Stimulated activated CD8-positive, alpha-beta memory T cell treated with anti-CD3 and anti-CD28 coated beads, Interleukin-12 subunit alpha, Interleukin-12 subunit beta, amount 100 ng/mL, for 4 hours (primary cell): ENCODE results near the gene HMGN1.
A peak's percentile ranks its signal among the peaks of the same experiment; 100 is the strongest.

Experiments
- DNase-seq: peaks from one replicate; pipeline ENCODE4 v3.0.0-alpha.2; 2020; ENCODE audit warnings: low read depth

The HMGN1 gene

DNA sequence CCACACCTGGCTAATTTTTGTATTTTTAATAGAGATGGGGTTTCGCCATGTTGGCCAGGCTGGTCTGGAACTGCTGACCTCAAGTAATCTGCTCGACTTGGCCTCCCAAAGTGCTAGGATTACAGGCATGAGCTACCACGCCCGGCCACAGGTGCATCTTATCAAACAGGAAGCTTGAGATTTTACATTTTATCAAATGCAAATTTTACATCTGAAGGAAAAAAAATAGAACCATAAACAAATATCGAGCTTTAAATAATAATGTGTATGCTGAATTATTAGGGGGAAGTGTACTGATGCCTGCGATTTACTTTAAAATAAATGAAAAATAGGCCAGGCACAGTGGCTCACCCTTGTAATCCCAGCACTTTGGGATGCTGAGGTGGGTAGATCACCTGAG, 18.9 kb downstream of the HMGN1 start:
- DNase-seq: no peak

DNA sequence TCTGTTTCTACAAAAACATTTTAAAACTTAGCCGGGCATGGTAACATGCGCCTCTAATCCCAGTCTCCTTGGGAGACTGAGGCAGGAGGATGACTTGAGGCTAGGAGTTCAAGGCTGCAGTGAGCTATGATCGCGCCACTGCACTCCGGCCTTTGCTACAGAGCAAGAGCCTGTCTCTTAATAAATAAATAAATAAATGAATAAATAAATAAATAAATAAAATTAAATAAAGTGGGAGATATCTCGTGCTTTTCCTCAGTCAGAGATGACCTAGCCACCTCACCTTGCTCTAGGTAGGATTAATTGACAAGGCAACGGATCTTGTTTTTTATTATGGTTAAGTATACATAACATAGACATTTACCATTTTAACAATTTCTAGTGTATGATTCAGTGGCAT, 21.2 kb downstream of the HMGN1 start:
- no peak for DNase-seq

DNA sequence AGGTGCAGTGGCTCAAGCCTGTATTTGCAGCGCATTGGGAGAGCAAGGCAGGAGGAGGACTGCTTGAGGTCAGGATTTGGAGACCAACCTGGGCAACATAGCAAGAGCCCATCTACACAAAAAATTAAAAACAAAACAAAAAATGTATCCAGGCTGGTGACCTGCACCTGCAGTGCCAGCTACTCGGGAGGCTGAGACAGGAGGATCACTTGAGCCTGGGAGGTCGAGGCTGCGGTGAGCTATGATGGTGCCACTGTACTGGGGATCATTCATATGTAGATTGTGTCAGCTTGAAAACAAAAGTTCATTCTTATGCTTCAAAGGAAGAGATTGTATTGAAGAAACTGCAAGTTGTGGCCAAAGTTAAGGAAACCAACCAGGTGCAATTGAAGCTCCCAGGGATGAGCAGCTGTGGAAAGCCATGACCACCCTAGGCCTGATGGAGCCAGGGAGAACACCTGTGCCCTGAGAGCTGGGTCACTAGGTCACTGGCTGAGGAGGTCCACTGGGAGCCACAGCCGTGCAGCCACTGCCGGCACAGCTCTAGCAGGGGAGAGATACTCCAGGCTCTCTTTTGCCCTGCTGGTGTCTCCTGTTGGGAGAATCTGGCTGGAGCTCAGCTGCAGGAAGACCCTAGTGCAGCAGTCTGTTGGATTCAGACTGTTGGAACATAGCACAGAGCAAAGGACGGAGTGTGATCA, 22.1 kb downstream of the HMGN1 start:
- no peak for DNase-seq

DNA sequence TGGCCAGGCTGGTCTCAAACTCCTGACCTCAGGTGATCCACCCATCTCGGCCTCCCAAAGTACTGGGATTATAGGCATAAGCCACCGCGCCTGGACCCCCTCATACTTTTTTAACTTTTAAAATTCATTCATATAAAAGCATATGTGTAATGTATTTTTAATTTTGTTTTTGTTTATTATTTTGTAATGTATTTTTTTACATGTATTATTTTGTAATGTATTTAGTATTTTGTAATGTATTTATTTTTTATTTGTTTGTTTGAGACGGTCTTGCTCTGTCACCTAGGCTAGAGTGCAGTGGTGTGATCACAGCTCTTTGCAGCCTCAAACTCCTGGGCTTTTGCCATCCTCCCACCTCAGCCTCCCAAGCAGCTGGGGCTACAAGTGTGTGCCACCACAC, 23.4 kb downstream of the HMGN1 start:
- no peak for DNase-seq

DNA sequence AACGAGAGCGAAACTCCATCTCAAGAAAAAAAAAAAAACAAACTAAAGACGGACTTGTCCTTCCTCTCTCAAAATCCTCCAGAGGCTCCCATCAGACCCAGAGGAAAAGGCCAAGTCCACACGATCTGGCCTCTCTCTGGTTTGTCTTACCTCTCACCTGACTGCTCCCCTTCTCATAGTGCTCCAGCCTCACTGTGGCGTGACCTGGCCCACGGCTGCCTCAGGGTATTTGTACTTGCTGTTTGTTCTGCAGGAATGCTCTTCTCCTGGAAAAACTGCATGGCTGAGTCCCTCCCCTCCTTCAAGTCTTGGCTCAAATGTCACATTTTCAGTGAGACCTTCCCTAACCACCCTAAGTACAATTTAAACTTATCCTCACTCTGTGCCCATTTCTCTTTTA, 27.5 kb downstream of the HMGN1 start:
- DNase-seq: no peak

DNA sequence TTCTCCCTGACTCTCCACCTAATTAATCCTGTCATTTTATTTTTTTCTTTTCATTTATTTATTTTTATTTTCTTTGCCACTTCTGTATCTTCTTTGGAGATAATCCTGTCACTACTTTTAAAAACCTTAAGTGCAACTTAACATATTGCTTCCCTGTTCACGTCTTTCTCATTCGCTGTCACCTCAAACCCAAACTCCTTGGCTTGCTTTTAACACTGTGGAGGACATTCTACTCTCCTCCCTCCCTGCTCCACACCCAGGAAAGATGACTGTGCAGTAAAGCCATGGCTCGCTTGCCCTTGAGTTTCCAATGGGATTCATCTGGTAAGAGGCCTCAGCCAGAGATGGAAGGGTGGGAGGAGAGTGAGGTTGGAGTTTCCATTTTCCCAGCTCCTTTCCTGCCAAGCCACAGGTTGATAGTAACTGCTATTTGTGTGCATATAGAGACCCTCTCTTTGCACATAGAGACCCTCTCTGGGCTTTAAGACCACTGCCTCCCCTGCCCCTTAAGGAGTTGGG, 29.0 kb downstream of the HMGN1 start:
- no peak for DNase-seq

DNA sequence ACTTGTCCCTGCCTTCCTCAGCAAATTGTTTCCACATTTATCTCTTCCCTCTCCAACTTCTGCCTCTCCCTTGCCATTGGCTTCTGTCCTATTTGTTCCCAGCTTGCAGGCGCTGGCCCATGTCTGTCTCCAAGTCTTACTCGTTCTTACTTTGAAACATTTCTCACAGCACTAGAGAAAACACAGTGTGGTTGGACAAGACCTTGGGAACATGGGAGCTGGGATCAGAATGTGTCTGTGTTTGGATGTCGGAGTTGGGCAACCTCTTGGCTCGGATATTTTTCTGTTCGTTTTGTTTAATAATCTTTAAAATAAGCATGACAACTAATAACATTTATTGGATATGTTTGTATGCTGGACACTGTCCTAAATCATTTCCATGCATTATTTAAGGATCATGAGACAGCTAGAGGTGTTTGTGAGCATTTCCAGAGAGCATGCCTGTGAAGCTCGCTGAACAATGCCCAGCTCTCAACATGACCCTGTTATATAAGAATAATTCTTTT, 29.6 kb downstream of the HMGN1 start:
- no peak for DNase-seq

DNA sequence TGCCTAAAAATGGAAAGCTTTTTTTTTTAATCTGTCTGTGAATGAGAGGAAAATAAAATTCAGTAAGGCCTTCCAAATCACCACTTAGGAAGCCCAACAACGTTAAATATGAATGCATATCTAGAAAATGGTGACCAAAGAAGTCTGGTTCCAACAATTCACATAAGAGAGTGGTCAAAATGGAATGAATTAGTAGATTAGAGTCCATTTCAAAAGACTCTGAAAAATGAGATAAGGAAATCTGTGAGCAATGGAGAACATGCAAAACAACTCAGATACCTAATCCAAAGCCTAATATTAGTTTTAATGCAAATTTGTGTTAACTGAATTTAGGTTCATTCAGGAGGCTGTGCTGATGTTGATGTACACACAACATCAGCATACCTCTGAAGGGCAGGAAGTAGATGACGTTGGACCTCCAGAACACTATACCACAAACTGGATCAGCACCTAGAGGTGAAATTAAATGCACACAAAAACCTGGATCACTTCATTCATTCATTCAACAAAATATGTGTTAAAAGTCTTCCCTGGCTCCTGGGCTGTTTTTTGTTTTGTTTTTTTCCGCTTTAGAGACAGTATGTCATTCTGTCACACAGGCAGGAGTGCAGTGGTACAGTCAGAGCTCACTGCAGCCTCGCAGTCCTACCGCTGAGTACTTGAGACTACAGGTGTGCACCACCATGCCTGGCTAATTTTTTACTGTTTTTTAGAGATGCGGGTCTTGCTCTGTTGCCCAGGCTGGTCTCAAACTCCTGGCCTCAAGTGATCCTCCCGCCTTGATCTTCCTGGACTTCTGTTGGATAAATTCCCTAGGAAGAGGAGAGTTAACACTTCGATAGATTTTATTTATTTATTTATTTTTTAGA, 30.6 kb downstream of the HMGN1 start:
- DNase-seq: no peak

DNA sequence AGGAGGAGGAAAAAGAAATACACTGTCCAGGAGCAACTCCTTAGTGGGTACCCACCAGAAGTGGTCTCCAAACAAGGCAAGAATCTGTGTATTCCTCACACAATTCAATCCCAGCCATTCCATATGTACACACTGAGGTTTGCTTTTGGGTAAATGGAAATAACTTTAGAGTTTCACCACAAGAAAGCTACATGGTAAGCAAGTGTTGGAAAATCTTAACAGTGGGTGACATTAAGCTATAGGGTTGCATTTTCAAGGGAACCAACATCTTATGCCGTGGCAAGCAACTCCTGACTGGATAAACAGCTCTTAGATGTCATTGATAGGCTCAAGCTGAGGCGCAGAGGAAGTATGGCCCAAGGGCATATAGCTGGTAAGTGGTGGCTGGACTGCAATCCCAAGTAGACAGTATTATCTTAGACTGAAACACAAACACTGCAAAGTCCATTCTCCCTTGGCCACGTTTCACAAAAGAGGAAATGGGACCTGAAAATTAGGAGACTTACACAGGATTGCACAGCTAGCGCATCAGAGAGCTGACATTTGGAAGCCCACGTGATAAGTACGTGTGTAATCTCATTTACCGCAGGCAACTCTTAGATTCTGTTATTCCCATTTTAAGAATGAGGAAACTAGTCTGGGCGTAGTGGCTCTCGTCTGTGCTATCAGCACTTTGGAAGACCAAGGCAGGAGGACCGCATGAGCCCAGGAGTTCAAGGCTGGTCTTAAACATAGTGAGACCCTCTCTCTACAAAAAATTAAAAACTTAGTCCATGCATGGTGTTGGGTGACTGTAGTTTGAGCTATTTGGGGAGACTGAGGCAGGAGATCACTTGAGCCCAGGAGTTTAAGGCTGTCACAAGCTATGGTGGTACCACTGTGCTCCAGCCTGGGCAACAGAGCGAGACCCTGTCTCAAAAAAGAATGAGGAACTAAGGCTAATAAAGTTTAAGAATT, 31.5 kb downstream of the HMGN1 start:
- no peak for DNase-seq

DNA sequence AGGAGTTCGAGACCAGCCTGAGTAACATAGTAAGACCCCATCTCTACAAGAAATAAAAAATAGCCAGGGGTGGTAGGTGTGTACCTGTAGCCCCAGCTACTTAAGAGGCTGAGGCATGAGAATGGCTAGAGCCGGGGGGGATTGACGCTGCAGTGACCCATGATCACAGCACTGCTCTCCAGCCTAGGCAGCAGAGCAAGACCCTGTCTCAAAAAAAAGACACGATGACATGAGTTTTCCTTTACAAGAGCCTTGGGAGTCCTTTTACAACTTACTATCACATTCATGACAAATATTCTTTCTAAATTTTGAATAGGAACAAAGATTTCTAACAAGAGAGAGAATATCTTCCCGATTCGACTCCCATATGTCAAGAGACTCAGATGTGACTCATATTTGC, 32.2 kb downstream of the HMGN1 start:
- no peak for DNase-seq

DNA sequence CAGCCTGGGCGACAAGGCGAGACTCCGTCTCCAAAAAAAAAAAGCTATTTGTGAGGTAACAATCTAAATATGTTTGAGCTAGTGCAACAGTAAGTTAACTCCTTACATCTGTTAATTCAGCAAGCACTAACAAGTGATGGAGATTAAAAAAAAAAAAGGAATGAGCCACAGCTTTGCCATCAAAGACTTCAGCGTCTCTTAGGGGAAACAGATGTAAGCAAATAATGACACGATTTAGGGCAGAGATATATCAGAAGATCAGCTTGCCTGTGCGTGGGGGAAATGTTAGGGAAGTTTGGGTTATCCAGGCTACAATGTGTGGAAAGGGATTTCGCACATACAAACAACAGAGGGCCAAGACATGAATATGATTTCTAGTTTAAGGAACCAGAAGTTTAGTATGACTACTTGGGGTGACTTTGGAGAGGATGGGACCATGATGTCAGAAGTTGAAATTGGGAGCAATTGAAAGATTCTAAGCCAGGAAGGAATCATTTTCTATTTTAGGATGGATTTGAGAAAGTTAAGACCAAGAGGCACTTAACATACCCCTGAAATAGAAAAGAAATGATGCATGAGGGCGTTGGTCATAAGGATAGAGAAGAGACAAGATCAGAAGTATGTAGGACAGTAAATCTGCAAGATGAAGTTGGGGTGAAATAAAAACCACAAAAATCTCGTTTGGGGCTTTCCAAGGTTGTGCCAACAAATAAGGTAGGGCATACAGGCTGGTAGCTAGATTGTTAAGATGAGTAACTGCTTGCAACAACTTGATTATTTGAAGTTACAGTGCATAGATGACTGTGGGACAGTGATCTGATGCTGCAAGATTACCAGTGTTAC, 33.1 kb downstream of the HMGN1 start:
- no peak for DNase-seq

DNA sequence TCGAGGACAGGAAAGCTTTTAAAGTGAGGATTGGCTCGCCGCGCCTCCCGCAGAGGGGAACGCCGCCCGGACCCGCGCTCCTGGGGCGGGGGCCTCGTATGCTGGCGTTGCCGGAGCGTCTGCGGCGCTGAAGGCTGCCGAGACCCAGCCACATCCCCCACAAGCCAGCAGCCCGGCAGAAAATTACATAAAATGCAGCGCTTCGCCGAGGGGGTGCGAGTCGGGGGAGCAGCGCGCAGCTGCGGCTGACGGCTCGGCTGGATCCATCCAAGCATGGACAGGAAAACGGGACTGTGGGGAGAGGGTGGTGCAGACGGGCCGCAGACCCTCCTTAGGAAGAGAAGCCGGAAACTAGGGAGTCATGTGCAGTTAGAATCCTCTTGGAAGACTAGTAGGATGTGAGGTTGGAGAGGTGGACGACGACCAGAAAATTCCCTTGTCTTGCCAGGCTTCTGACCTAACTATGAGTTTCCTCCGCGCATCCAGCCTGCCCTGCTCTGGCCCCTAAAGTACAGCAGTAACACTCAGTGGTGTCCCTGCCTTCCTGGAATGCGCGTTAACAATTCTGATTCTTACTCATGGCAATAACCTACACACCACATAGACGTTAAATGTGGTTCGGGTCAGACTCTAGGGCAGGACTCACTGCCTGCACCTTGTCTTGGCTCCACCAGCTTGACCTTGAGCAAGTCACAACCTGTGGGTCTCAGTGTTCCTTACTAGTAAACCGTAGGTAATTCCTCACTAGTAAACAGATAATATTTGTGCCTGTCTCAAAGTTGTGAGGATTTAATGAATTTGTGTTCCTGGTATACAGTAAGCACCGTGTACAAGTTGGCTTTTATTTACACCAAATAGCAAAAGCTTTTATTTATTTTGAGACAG, 34.5 kb downstream of the HMGN1 start:
- no peak for DNase-seq

DNA sequence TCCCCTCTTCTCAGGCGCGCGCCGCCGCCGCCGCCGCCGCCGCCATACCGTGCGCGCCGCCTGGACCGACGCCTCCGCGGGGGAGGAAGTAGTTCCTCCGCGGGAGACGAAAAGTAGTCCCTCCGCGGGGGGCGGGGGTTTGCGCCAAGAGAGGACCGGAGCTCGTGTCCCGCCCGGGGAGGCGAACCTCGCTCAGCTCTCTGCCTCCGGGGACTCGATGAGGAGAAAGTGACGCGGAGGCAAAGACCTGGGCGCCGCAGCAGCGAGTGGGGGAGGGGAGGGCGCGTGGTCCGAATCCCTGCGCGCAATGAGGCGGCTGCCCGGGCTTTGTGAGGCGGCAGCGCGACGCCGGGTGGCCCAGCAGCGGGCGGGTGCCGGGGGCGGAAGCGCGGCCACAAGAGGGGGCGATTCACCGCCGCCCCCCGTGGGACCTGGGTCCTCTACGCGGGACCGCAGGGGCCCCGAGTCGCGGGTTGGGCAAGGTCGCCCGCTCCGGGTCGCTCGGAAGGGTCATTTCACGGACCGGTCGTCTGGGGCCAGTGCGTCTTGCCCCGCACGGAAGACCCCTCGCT, 35.2 kb downstream of the HMGN1 start, which contains the start of gene BRWD1:
Gene BRWD1 (minus strand): TSS at position 62 of the 572 bp plus-strand sequence. CDS start 141 bp downstream, outside the sequence.
- DNase-seq: peak; percentile 72

DNA sequence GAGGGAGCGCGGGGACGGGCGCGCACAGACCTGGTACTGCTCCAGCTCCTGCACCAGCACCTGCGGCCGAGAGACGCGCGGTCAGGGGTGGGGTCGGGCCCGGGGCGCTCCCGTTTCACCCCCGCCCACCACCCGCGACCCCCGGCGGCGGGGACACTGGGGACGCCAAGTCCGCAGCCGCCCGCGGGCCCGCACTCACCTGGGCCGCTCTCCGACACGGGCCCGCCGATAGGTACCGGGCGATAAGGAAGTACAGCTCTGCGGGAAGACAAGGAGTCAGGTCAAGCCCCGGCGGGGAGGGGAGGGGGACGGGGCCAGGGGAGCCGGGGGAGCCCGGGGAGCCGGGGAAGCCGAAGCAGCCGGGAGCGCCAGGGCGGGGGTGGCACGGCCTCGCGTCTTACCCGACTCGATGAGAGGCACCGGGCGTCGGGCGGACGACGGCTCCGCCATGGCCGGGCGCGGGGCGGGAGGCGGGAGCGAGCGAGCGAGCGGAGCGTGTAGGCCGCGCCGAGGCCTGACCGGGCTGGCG, 35.8 kb downstream of the HMGN1 start:
- no peak for DNase-seq

DNA sequence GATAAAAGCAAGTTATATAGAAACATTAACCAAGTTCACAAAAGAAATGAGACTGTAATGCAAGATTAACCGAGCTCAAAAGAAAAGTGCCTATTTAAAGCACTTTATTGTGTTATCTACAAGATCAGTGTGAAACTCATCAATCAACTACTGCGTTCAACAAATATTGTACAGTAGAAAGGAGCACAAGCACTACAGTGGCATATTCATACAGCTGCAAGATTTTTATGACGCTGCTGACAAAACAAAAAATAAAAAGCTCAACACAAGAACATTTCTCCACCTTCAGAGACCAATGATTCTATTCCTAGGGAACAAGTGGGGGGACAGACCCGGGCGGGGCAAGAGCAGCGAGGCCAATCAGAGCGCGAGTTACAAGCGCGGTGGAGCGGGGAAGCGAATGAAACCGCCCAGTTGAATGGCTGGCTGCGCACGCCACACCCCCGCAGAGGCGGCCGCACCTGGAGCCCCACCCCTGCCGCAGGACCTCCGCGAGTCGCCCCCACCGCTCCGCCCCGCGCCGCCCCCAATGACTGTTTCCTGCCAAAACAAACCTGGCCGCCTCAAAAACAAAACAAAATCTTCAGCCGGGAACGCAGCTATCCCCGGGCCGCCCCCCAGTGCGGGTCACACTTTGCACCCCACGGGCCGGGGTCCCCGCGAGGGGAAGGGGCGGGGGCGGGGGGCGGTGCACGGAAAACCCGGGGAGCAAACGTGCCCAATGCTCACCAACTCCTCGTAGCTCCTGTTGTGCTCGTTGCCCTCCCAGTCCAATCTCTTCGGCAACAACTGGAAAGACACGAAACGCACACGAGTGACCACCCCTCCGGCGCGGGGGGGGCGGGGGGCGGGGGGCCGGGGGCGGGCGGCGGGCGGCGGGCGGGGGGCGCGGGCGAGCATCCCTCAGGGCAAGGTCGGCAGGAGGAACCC, 36.5 kb downstream of the HMGN1 start:
- DNase-seq: peak; percentile 93

DNA sequence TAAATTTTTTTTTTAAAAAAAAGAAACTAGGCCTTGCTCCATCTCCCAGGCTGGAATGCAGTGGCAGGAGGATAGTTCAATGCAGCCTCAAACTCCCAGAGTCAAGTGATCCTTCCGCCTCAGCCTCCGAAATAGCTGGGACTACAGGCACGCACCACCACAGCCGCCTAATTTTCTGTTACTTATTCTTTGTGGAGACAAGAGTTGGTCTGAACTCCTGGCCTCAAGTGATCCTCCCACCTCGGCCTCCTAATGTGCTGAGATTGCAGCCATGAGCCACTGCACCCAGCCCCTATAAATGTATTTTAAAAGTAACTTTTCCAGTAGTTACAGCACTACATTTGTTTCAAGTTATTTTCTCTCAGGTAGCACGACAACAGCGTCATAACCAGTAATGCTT, 37.7 kb downstream of the HMGN1 start:
- no peak for DNase-seq

DNA sequence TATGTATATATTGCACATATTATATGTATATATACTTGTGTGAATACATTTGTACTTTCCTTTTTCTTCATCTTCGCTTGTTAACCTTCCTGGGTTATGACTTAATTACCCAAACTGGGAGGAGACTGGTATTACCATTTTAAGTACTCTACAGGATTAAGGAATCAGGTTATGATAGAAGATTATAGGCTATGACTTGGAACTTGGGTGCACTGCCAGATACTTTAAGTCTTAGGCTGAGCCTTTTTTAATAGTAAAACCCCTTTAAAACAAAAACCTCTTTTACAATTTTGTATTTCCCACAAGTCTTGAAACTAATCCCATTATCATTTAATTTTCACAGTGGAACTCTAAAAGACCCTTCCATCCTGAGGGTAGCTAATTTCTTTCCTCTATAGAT, 41.4 kb downstream of the HMGN1 start:
- DNase-seq: no peak

DNA sequence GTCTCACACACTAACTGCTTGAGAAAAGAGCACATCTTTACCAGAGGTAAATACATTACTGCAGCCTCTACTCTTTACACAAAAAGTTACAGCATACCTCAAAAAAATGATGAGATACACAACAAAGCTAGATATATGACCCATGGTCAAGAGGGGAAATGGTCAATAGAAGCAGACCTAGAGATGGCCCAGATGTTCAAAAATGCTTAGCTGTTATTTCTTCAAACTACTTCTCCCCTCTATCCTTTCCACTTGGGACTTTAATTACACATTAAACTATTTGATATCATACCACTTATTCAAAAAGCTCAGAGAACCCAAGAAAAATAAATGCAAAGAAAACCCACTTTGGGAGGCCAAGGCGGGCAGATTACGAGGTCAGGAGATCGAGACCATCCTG, 48.3 kb downstream of the HMGN1 start:
- no peak for DNase-seq
